SW480 (cell line): ENCODE data around the gene NRXN3.
A peak's percentile ranks its signal among the peaks of the same experiment; 100 is the strongest.
"Not testable (repeated sequence)": the region's sequence is repeated elsewhere in the genome, so short reads cannot be mapped to it uniquely, and the experiment has no call there.

Experiments used
- DNase-seq: peaks from one replicate; pipeline ENCODE4 v3.0.0-alpha.2; 2016; ENCODE audit warnings: low spot score

NRXN3 gene

GRCh38 chr14:78486081-78486480, 315.9 kb downstream of the NRXN3 start:
- DNase-seq, result no peak

GRCh38 chr14:78486621-78487020, 316.4 kb downstream of the NRXN3 start:
- DNase-seq, result no peak

GRCh38 chr14:78487573-78487972, 317.4 kb downstream of the NRXN3 start:
- not testable (repeated sequence) for DNase-seq

GRCh38 chr14:78488938-78489337, 318.8 kb downstream of the NRXN3 start:
- DNase-seq, result no peak

GRCh38 chr14:78491048-78491447, 320.9 kb downstream of the NRXN3 start:
- DNase-seq, result no peak

- no peak for DNase-seq
Observed at GRCh38 chr14:78498062-78498595, 328.0 kb downstream of the NRXN3 start.

GRCh38 chr14:78501909-78502308, 331.7 kb downstream of the NRXN3 start:
- DNase-seq, result no peak

- DNase-seq, result no peak
Observed at GRCh38 chr14:78508023-78508422, 337.9 kb downstream of the NRXN3 start.

GRCh38 chr14:78509516-78509915, 339.3 kb downstream of the NRXN3 start:
- peak; percentile 9 for DNase-seq

GRCh38 chr14:78512021-78512420, 341.8 kb downstream of the NRXN3 start:
- DNase-seq, result no peak

GRCh38 chr14:78519863-78520262, 349.7 kb downstream of the NRXN3 start:
- peak; percentile 21 for DNase-seq

GRCh38 chr14:78524196-78524595, 354.0 kb downstream of the NRXN3 start:
- no peak for DNase-seq

GRCh38 chr14:78524766-78525165, 354.6 kb downstream of the NRXN3 start:
- DNase-seq, result no peak

- peak; percentile 33 for DNase-seq
Observed at GRCh38 chr14:78530078-78530477, 359.9 kb downstream of the NRXN3 start.

- no peak for DNase-seq
Observed at GRCh38 chr14:78534141-78534540, 364.0 kb downstream of the NRXN3 start.

GRCh38 chr14:78535041-78535440, 364.9 kb downstream of the NRXN3 start:
- no peak for DNase-seq

GRCh38 chr14:78541788-78542187, 371.6 kb downstream of the NRXN3 start:
- not testable (repeated sequence) for DNase-seq

- DNase-seq, result no peak
Observed at GRCh38 chr14:78543433-78543832, 373.3 kb downstream of the NRXN3 start.

- DNase-seq, result no peak
Observed at GRCh38 chr14:78561074-78561473, 390.9 kb downstream of the NRXN3 start.

GRCh38 chr14:78566026-78566858, 396.1 kb downstream of the NRXN3 start:
- DNase-seq, result peak; percentile 49

- DNase-seq, result no peak
Observed at GRCh38 chr14:78566859-78567172, 396.6 kb downstream of the NRXN3 start.

- no peak for DNase-seq
Observed at GRCh38 chr14:78567343-78567742, 397.2 kb downstream of the NRXN3 start.

- DNase-seq, result not testable (repeated sequence)
Observed at GRCh38 chr14:78573736-78574135, 403.6 kb downstream of the NRXN3 start.
